Measurements from ENCODE around the gene WDFY4. TPM values are rescaled to one million over a fixed set of nuclear protein-coding genes. Genes with fewer than 3 reads are reported as not detected.

Gene WDFY4
- total and polyA plus RNA-seq, 9 of the 15 experiments (the other 6 are each of a cell fraction or from before 2014, with no cell fraction given) = 0.01 to 0.02 (median 0.01) TPM; not detected in 6

GRCh38 chr10:48805848-48806247 lies 121.2 kb downstream of the WDFY4 start:
- 5% methylated on average over 12 of the region's 12 CpGs for WGBS (ENCODE audit: insufficient coverage, low coverage, missing lambda C conversion rate)
- Histone ChIP-seq H3K9me3 (replicated peaks; ENCODE audit: control insufficient read depth, insufficient read depth, low read depth, low read length) (no peaks in the 10 kb centered on the region), H3K4me2 (ENCODE audit: insufficient read depth, low read length) (no peak overlapping the region), H3K4me1 (replicated peaks in 1 of 2; ENCODE audit: control insufficient read depth in 2 of 2, insufficient read depth in 2 of 2, low read length in 2 of 2) (no peaks in the 10 kb centered on the region; a peak in 1 of 5 replicates), H3K79me2 (ENCODE audit: control insufficient read depth, insufficient read depth, low read length) (no peaks in the 10 kb centered on the region), H3K9me1 (ENCODE audit: control insufficient read depth, insufficient read depth, low read length) (no peaks in the 10 kb centered on the region), H3K9ac (ENCODE audit: insufficient read depth in 1 of 2, low read depth in 2 of 2, low read length in 2 of 2) (0 out of 4 replicates have a peak overlapping the region, but pooled peaks of 1 of the 2 experiments have one; percentile 12), H3K27ac (ENCODE audit: extremely low read depth, low read depth, low read length) (no peak overlapping the region), H3K4me3 (no peak overlapping the region), H4K20me1 (replicated peaks; ENCODE audit: control insufficient read depth, insufficient read depth, low read length) (no peaks in the 10 kb centered on the region), H2AFZ (ENCODE audit: low read depth, low read length) (no peak overlapping the region; the same call in 1 of the 2 replicates), H3K36me3 (ENCODE audit: control insufficient read depth, insufficient read depth, low read length) (no peaks in the 10 kb centered on the region), H3K27me3 (ENCODE audit: control insufficient read depth in 2 of 2, insufficient read depth in 2 of 2, low read length in 2 of 2) (peaks cover 0 to 13% of the 10 kb centered on the region in 2 experiments; a peak in 4 of 5 replicates)
- ChIA-PET POLR2A (no interaction called here), CTCF (ENCODE audit: low intra/inter-chr PET ratio) (no interaction called here)
- in situ Hi-C loops (cut with MboI) (no loop called here), intact Hi-C loops (cut with micrococcal nuclease) (no loop called here)
- ATAC-seq (no peak; the same call in 2 of the 3 replicates), DNase-seq (ENCODE audit: extremely low read depth in 1 of 4, low spot score in 3 of 4) (no peak), FAIRE-seq (no peak)
- no TSS peak for BruUV-seq (replicated peaks)
- TF ChIP-seq ZNF586 (CRISPR knock-in tag; conservative IDR thresholded peaks at IDR 0.05) = no peak
- 0 out of 6 replicates have a peak, but pooled peaks of 1 of the 3 experiments have one; percentile 10 for TF ChIP-seq ZBTB11 (CRISPR knock-in tag; IDR thresholded peaks at IDR 0.05)
- no peak for TF ChIP-seq CEBPG (CRISPR knock-in tag; IDR thresholded peaks at IDR 0.05)
- TF ChIP-seq CEBPG (tag; conservative IDR thresholded peaks at IDR 0.05 in 1 of 2, IDR thresholded peaks at IDR 0.05 in 1 of 2) = no peak
- 0 out of 2 replicates have a peak, but pooled peaks have one; percentile 28 for TF ChIP-seq ZNF583 (CRISPR knock-in tag; IDR thresholded peaks at IDR 0.05)
- TF ChIP-seq ZNF395 (CRISPR knock-in tag; IDR thresholded peaks at IDR 0.05) = peak; percentile 66; the same call in 1 of the 2 replicates
